OCI-LY7 (cell line): Measurements from ENCODE around the gene GRAP2. TPM values are rescaled to one million over a fixed set of nuclear protein-coding genes. Genes with fewer than 3 reads are reported as not detected.

Experiments
- BruUV-seq: library from RNA; stranded (reverse); fragments of 400-500 nt; replicated peaks from 2 replicates; lab custom pipeline; 2021; lab: Mats Ljungman, UMichigan
- CTCF ChIA-PET: fragments of 300-600 bp; sonication (Branson Sonifier 250); formaldehyde crosslinking; loops from one replicate; lab custom pipeline; 2022; ENCODE audit warnings: antibody characterized with exemption; ENCODE audit not compliant: unreplicated experiment; lab: Charles Lee
- POLR2A ChIA-PET: fragments of 300-600 bp; sonication (Branson Sonifier 250); formaldehyde crosslinking; loops from one replicate; lab custom pipeline; 2022; ENCODE audit warnings: antibody characterized with exemption; lab: Charles Lee
- DNase-seq: peaks from one replicate; pipeline ENCODE4 v3.0.0-alpha.2; 2015; ENCODE audit warnings: low spot score
- H2AFZ ChIP-seq: fragments of 200-600 bp; sonication (generic), shearing (Covaris generic); 2 replicates; pipeline ENCODE4 v1.6.1; 2014; ENCODE audit warnings: mild to moderate bottlenecking, antibody characterized with exemption, low read length, moderate library complexity
- H3K27ac ChIP-seq: fragments of 200-600 bp; sonication (generic); 2 replicates; pipeline ENCODE4 v1.5.1; 2014; ENCODE audit warnings: mixed run types, low read depth, mild to moderate bottlenecking, moderate library complexity, low read length, inconsistent platforms; ENCODE audit not compliant: poor library complexity, severe bottlenecking
- H3K36me3 ChIP-seq: fragments of 200-600 bp; sonication (generic); 2 replicates; pipeline ENCODE4 v1.6.1; 2014; ENCODE audit warnings: mild to moderate bottlenecking, antibody characterized with exemption, low read length, moderate library complexity, mixed read lengths; ENCODE audit not compliant: insufficient read depth
- H3K4me1 ChIP-seq: fragments of 200-600 bp; sonication (generic); 2 replicates; pipeline ENCODE4 v1.5.1; 2014; ENCODE audit warnings: mild to moderate bottlenecking, low read length; ENCODE audit not compliant: insufficient read depth, poor library complexity, severe bottlenecking
- H3K4me2 ChIP-seq: fragments of 200-600 bp; sonication (generic); 2 replicates; pipeline ENCODE4 v1.6.1; 2014; ENCODE audit warnings: mild to moderate bottlenecking, low read length
- H3K4me3 ChIP-seq: fragments of 200-600 bp; sonication (generic); 2 replicates; pipeline ENCODE4 v1.5.1; 2014; ENCODE audit warnings: mild to moderate bottlenecking, low read depth, low read length; ENCODE audit not compliant: poor library complexity, severe bottlenecking
- H3K79me2 ChIP-seq: fragments of 200-600 bp; sonication (generic); 2 replicates; pipeline ENCODE4 v1.6.1; 2016; ENCODE audit warnings: low read depth, mild to moderate bottlenecking, low read length, moderate library complexity, mixed read lengths; ENCODE audit not compliant: insufficient read depth
- H3K9me2 ChIP-seq: fragments of 200-600 bp; sonication (generic); 2 replicates; pipeline ENCODE4 v1.6.1; 2016; ENCODE audit warnings: mild to moderate bottlenecking, low read length, mixed read lengths; ENCODE audit not compliant: insufficient read depth
- H3K9me3 ChIP-seq: fragments of 200-600 bp; sonication (generic); 2 replicates; pipeline ENCODE4 v1.6.1; 2014; ENCODE audit warnings: mild to moderate bottlenecking, mixed run types, low read length, mixed read lengths
- H4K20me1 ChIP-seq: fragments of 200-600 bp; sonication (generic); 2 replicates; pipeline ENCODE4 v1.6.1; 2014; ENCODE audit warnings: mild to moderate bottlenecking, antibody characterized with exemption, low read length, moderate library complexity, mixed read lengths; ENCODE audit not compliant: insufficient read depth
- EZH2phosphoT487 ChIP-seq: fragments of 200-600 bp; sonication (generic); IDR thresholded peaks from 2 replicates; pipeline ENCODE4 v1.6.1; 2018; ENCODE audit warnings: low read depth, borderline replicate concordance, mild to moderate bottlenecking, mixed run types, antibody characterized with exemption, low read length, moderate library complexity, mixed read lengths
- intact Hi-C: fragments of 100-400 bp; cut with micrococcal nuclease; formaldehyde crosslinking; loops from one replicate; pipeline ENCODE4 v1.10.0; 2022; ENCODE audit not compliant: unreplicated experiment
- total RNA-seq, 2 experiments: library from RNA; depleted of rRNA in 1 of 2; stranded (reverse); fragments of >200 nt in 1 of 2; shearing (Covaris generic) in 1 of 2; gene quantifications; 2 replicates each; pipeline ENCODE4 v1.2.3, GENCODE V29; 2014 to 2022
- TF ChIP-seq, protein P1 (sequence below): fragments of 200-600 bp; sonication (generic); conservative IDR thresholded peaks from 2 replicates; pipeline ENCODE4 v1.5.1; 2014; ENCODE audit warnings: mild to moderate bottlenecking, antibody characterized with exemption, low read length, moderate library complexity, mixed read lengths

Gene GRAP2
- total RNA-seq, 2 experiments from 2014 or later: not detected

DNA sequence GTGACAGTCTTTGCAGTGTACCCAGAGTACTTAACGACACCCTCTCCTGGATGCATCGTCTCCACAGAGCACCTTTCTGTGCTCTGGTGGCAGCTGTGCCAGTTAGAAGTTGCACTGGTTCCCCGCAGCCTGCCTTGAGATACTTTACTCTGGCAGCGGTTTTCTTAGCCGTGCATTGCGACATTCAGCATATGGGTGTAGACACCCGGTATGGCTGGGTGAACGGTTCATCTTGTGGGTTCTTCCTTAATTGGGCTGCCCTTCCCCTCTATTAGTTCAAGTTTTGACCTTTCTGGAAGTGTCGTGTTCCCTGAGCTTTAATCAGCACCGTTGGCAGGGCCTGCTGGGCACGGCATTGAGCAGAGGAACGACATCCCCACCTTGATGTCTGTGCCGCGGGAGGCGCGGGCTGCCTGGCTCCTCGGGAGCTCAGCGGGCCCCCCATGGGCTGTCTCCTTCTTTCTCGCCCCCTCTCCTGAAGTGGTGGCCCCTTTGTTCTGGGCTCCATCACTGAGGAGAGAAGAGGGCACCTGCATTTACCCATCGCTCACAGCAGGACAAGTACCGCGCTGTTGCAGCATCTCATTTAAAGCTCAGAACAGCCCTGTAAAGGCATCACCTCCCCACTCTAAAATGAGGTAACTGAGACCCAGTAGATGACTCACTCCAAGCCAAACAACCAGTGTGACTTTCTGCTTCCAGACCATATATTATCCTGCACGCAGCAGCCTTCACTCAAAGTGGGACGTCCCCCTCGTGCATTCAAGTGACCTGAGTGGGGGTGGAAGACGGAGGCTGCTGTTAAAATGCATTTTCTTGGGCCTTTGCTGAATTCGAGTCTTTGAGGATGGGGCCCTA lies 107.2 kb downstream of the GRAP2 start:
- Histone ChIP-seq H4K20me1 (no peaks in the 10 kb centered on the region), H2AFZ (no peak overlapping the region), H3K36me3 (no peaks in the 10 kb centered on the region), H3K4me2 (no peak overlapping the region), H3K27ac (no peak overlapping the region), H3K4me3 (no peak overlapping the region), H3K9me2 (no peaks in the 10 kb centered on the region), H3K4me1 (no peaks in the 10 kb centered on the region), H3K9me3 (no peaks in the 10 kb centered on the region), H3K79me2 (no peaks in the 10 kb centered on the region)
- CTCF ChIA-PET: no interaction called here
- DNase-seq: no peak
- TF ChIP-seq, protein P1, sequence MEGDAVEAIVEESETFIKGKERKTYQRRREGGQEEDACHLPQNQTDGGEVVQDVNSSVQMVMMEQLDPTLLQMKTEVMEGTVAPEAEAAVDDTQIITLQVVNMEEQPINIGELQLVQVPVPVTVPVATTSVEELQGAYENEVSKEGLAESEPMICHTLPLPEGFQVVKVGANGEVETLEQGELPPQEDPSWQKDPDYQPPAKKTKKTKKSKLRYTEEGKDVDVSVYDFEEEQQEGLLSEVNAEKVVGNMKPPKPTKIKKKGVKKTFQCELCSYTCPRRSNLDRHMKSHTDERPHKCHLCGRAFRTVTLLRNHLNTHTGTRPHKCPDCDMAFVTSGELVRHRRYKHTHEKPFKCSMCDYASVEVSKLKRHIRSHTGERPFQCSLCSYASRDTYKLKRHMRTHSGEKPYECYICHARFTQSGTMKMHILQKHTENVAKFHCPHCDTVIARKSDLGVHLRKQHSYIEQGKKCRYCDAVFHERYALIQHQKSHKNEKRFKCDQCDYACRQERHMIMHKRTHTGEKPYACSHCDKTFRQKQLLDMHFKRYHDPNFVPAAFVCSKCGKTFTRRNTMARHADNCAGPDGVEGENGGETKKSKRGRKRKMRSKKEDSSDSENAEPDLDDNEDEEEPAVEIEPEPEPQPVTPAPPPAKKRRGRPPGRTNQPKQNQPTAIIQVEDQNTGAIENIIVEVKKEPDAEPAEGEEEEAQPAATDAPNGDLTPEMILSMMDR: no peak
- TF ChIP-seq EZH2phosphoT487: no peak
- intact Hi-C loops: no loop called here
- POLR2A ChIA-PET: no interaction called here
- no TSS peak for BruUV-seq

- no peak for TF ChIP-seq EZH2phosphoT487
- TF ChIP-seq, protein P1: no peak
- no peak overlapping the region for H3K4me3 ChIP-seq
- ChIA-PET POLR2A (no interaction called here), CTCF (interaction anchor here (0.6 kb wide), 1 partner anchor 12 kb away, joined by 3 read pairs; no protein-coding TSS in a partner anchor)
- no peak overlapping the region for H3K4me2 ChIP-seq
- no peaks in the 10 kb centered on the region for H3K9me3 ChIP-seq
- DNase-seq: no peak
- no peaks in the 10 kb centered on the region for H3K4me1 ChIP-seq
- H3K79me2 ChIP-seq: no peaks in the 10 kb centered on the region
- H2AFZ ChIP-seq: no peak overlapping the region
- H3K9me2 ChIP-seq: no peaks in the 10 kb centered on the region
- no peaks in the 10 kb centered on the region for H4K20me1 ChIP-seq
- no TSS peak for BruUV-seq
- H3K36me3 ChIP-seq: no peaks in the 10 kb centered on the region
- intact Hi-C loops: no loop called here
- no peak overlapping the region for H3K27ac ChIP-seq
Observed at GRCh38 chr22:40008726-40009291, 107.9 kb downstream of the GRAP2 start.

GRCh38 chr22:40009292-40009774 lies 108.4 kb downstream of the GRAP2 start:
- no peaks in the 10 kb centered on the region for H3K9me3 ChIP-seq
- no peaks in the 10 kb centered on the region for H3K36me3 ChIP-seq
- CTCF ChIA-PET: interaction anchor here (0.6 kb wide), 1 partner anchor 12 kb away, joined by 3 read pairs; no protein-coding TSS in a partner anchor
- H3K4me3 ChIP-seq: no peak overlapping the region
- BruUV-seq: no TSS peak
- H4K20me1 ChIP-seq: no peaks in the 10 kb centered on the region
- H3K9me2 ChIP-seq: no peaks in the 10 kb centered on the region
- intact Hi-C loops: no loop called here
- POLR2A ChIA-PET: no interaction called here
- no peak overlapping the region for H3K4me2 ChIP-seq
- TF ChIP-seq EZH2phosphoT487: no peak
- TF ChIP-seq, protein P1: no peak
- no peak overlapping the region for H3K27ac ChIP-seq
- no peak overlapping the region for H2AFZ ChIP-seq
- no peaks in the 10 kb centered on the region for H3K79me2 ChIP-seq
- no peak for DNase-seq
- H3K4me1 ChIP-seq: no peaks in the 10 kb centered on the region
